H9 (cell line): Measurements from ENCODE around the gene UBAC2. TPM values are rescaled to one million over a fixed set of nuclear protein-coding genes. Genes with fewer than 3 reads are reported as not detected.

Experiments used
- DNase-seq: peaks from one replicate; pipeline ENCODE4 v3.0.0-alpha.2; 2017
- H2AFZ ChIP-seq: one replicate; pipeline ENCODE4 v1.6.1; 2013; ENCODE audit warnings: mild to moderate bottlenecking, low read length, control low read depth, moderate library complexity
- H2AK5ac ChIP-seq: 2 replicates; pipeline ENCODE4 v1.6.1; 2013; ENCODE audit warnings: low read length, control low read depth, mixed read lengths; ENCODE audit not compliant: insufficient read length
- H2BK120ac ChIP-seq: one replicate; pipeline ENCODE4 v1.6.1; 2013; ENCODE audit warnings: low read depth, mild to moderate bottlenecking, low read length, control low read depth, inconsistent platforms; ENCODE audit not compliant: poor library complexity, severe bottlenecking
- H2BK12ac ChIP-seq: 2 replicates; pipeline ENCODE4 v1.6.1; 2013; ENCODE audit warnings: low read length, control low read depth, mixed read lengths, low read depth; ENCODE audit not compliant: insufficient read length
- H2BK15ac ChIP-seq: 2 replicates; pipeline ENCODE4 v1.6.1; 2013; ENCODE audit warnings: low read depth, low read length, control low read depth
- H2BK20ac ChIP-seq: one replicate; pipeline ENCODE4 v1.6.1; 2013; ENCODE audit warnings: low read depth, mild to moderate bottlenecking, low read length, control low read depth, inconsistent platforms; ENCODE audit not compliant: poor library complexity, severe bottlenecking
- H2BK5ac ChIP-seq: 2 replicates; pipeline ENCODE4 v1.6.1; 2013; ENCODE audit warnings: low read length, control low read depth, mixed read lengths; ENCODE audit not compliant: insufficient read length
- H3K14ac ChIP-seq: 2 replicates; pipeline ENCODE4 v1.6.1; 2013; ENCODE audit warnings: low read length, control low read depth; ENCODE audit not compliant: insufficient read depth
- H3K18ac ChIP-seq: 2 replicates; pipeline ENCODE4 v1.6.1; 2013; ENCODE audit warnings: low read depth, mild to moderate bottlenecking, mixed read lengths, low read length, control low read depth; ENCODE audit not compliant: insufficient read length
- H3K23ac ChIP-seq: 2 replicates; pipeline ENCODE4 v1.6.1; 2013; ENCODE audit warnings: low read length, control low read depth, mixed read lengths, low read depth; ENCODE audit not compliant: insufficient read length
- H3K23me2 ChIP-seq: 2 replicates; pipeline ENCODE4 v1.6.1; 2013; ENCODE audit warnings: low read depth, mild to moderate bottlenecking, mixed read lengths, low read length, control low read depth; ENCODE audit not compliant: insufficient read length, poor library complexity, severe bottlenecking
- H3K27ac ChIP-seq: 2 replicates; pipeline ENCODE4 v1.5.1; 2013; ENCODE audit warnings: low read length, control low read depth, mixed read lengths, low read depth; ENCODE audit not compliant: insufficient read length
- H3K27me3 ChIP-seq: 2 replicates; pipeline ENCODE4 v1.6.1; 2013; ENCODE audit warnings: low read length, control low read depth, inconsistent platforms; ENCODE audit not compliant: insufficient read depth
- H3K4ac ChIP-seq: 2 replicates; pipeline ENCODE4 v1.6.1; 2013; ENCODE audit warnings: low read depth, mild to moderate bottlenecking, control low read depth, inconsistent platforms, low read length, moderate library complexity
- H3K4me1 ChIP-seq: 2 replicates; pipeline ENCODE4 v1.6.1; 2013; ENCODE audit warnings: low read length, control low read depth, inconsistent platforms; ENCODE audit not compliant: insufficient read depth
- H3K4me2 ChIP-seq: 2 replicates; pipeline ENCODE4 v1.6.1; 2013; ENCODE audit warnings: low read length, control low read depth, mixed read lengths; ENCODE audit not compliant: insufficient read length, insufficient read depth
- H3K56ac ChIP-seq: 2 replicates; pipeline ENCODE4 v1.6.1; 2013; ENCODE audit warnings: low read depth, mild to moderate bottlenecking, mixed read lengths, low read length, control low read depth; ENCODE audit not compliant: insufficient read length
- H3K79me1 ChIP-seq: 2 replicates; pipeline ENCODE4 v1.6.1; 2013; ENCODE audit warnings: low read depth, mild to moderate bottlenecking, moderate library complexity, low read length, control low read depth, inconsistent platforms; ENCODE audit not compliant: insufficient read depth, poor library complexity, severe bottlenecking
- H3K79me2 ChIP-seq: 2 replicates; pipeline ENCODE4 v1.6.1; 2013; ENCODE audit warnings: low read length, control low read depth, inconsistent platforms; ENCODE audit not compliant: insufficient read depth
- H3K9ac ChIP-seq: 2 replicates; pipeline ENCODE4 v1.6.1; 2013; ENCODE audit warnings: low read length, control low read depth, mixed read lengths; ENCODE audit not compliant: insufficient read length; ENCODE audit errors: extremely low read depth
- H3K9me3 ChIP-seq: one replicate; pipeline ENCODE4 v1.6.1; 2013; ENCODE audit warnings: low read depth, low read length, inconsistent platforms; ENCODE audit not compliant: control insufficient read depth
- H3T11ph ChIP-seq: one replicate; pipeline ENCODE4 v1.6.1; 2013; ENCODE audit warnings: mild to moderate bottlenecking, low read length, control low read depth, inconsistent platforms
- H4K20me1 ChIP-seq: one replicate; pipeline ENCODE4 v1.6.1; 2013; ENCODE audit not compliant: control insufficient read depth, insufficient read length, insufficient read depth
- H4K5ac ChIP-seq: 2 replicates; pipeline ENCODE4 v1.6.1; 2013; ENCODE audit warnings: low read depth, mild to moderate bottlenecking, mixed read lengths, low read length, control low read depth; ENCODE audit not compliant: insufficient read length
- H4K8ac ChIP-seq: replicated peaks from 2 replicates; pipeline ENCODE4 v1.6.1; 2013; ENCODE audit warnings: low read length, control low read depth, mixed read lengths, low read depth; ENCODE audit not compliant: insufficient read length
- H4K91ac ChIP-seq: 2 replicates; pipeline ENCODE4 v1.6.1; 2013; ENCODE audit warnings: low read depth, mild to moderate bottlenecking, moderate library complexity, mixed read lengths, low read length, control low read depth; ENCODE audit not compliant: insufficient read length
- H3K27ac Mint-ChIP-seq, 3 experiments: 2 replicates in 2 of 3; 3 replicates in 1 of 3; pipeline ENCODE4 v1.8.0; 2020 to 2021; ENCODE audit warnings: mixed read lengths in 3 of 3, mild to moderate bottlenecking in 1 of 3, moderate library complexity in 1 of 3
- H3K27me3 Mint-ChIP-seq: 2 replicates; pipeline ENCODE4 v1.8.0; 2021; ENCODE audit warnings: low read depth, mild to moderate bottlenecking, moderate library complexity, mixed read lengths
- H3K36me3 Mint-ChIP-seq, 3 experiments: 2 replicates in 2 of 3; 3 replicates in 1 of 3; pipeline ENCODE4 v1.8.0; 2020 to 2021; ENCODE audit warnings: low read depth in 3 of 3, mixed read lengths in 3 of 3; ENCODE audit not compliant: insufficient read depth in 1 of 3
- H3K4me1 Mint-ChIP-seq, 2 experiments: 2 replicates each; pipeline ENCODE4 v1.8.0; 2020; ENCODE audit warnings: mixed read lengths in 2 of 2
- H3K4me3 Mint-ChIP-seq, 2 experiments: 2 replicates in 1 of 2; 3 replicates in 1 of 2; pipeline ENCODE4 v1.8.0; 2020 to 2021; ENCODE audit warnings: mild to moderate bottlenecking in 2 of 2, mixed read lengths in 2 of 2, moderate library complexity in 1 of 2
- H3K9me3 Mint-ChIP-seq, 2 experiments: 2 replicates in 1 of 2; 3 replicates in 1 of 2; pipeline ENCODE4 v1.8.0; 2020; ENCODE audit warnings: mild to moderate bottlenecking in 2 of 2, mixed read lengths in 2 of 2, moderate library complexity in 1 of 2
- whole genome bisulfite sequencing: extraction: QIAGEN DNeasy Blood & Tissue Kit; methylation state at CpG from one replicate; pipeline ENCODE4 v1.1.7; 2013; ENCODE audit warnings: missing lambda C conversion rate, low lambda C conversion rate, mixed read lengths; ENCODE audit not compliant: insufficient read length; ENCODE audit errors: extremely low coverage; 5-methylcytosine and 5-hydroxymethylcytosine counted together
- total RNA-seq: library from RNA; stranded (reverse); gene quantifications from 2 replicates; pipeline ENCODE4 v1.2.1, GENCODE V29; 2021
- TF ChIP-seq, protein P1 (sequence below): fragments of 200-600 bp; sonication (generic); conservative IDR thresholded peaks from 3 replicates; pipeline ENCODE4 v1.8.0; 2021; ENCODE audit warnings: antibody characterized with exemption, mild to moderate bottlenecking

The UBAC2 gene
- total RNA-seq, 1 experiment from 2014 or later, result 52.3 TPM

DNA sequence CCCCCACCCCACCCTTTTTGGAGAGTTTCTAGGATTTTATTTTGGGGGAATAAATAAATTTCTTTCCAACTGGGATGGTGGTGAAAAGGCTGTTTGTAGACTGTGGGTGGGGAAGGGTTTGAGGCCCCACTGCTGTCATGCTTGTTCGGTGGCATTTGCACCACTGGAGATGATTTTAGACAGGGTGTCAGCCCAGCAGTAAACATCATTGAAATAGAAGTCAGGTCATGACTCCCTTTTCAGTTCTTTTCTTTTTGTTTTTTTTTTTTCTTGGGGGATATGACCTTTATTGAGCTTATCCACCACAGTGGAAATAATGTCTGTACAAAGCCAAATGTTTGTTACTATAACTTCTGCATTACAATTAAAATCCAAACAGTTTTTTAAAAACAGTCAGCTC is 14.1 kb downstream of the UBAC2 start:
- no peak overlapping the region for H3K9ac ChIP-seq
- H2BK15ac ChIP-seq, result no peak overlapping the region
- peaks cover 13% of the 10 kb centered on the region; the same call in 1 of the 2 replicates for H3K79me2 ChIP-seq
- no peaks in the 10 kb centered on the region for H3K9me3 ChIP-seq
- no peak overlapping the region for H2BK5ac ChIP-seq
- TF ChIP-seq, protein P1, sequence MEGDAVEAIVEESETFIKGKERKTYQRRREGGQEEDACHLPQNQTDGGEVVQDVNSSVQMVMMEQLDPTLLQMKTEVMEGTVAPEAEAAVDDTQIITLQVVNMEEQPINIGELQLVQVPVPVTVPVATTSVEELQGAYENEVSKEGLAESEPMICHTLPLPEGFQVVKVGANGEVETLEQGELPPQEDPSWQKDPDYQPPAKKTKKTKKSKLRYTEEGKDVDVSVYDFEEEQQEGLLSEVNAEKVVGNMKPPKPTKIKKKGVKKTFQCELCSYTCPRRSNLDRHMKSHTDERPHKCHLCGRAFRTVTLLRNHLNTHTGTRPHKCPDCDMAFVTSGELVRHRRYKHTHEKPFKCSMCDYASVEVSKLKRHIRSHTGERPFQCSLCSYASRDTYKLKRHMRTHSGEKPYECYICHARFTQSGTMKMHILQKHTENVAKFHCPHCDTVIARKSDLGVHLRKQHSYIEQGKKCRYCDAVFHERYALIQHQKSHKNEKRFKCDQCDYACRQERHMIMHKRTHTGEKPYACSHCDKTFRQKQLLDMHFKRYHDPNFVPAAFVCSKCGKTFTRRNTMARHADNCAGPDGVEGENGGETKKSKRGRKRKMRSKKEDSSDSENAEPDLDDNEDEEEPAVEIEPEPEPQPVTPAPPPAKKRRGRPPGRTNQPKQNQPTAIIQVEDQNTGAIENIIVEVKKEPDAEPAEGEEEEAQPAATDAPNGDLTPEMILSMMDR, result no peak
- H3K27me3 ChIP-seq, result no peaks in the 10 kb centered on the region
- H2BK20ac ChIP-seq, result no peak overlapping the region
- H2AK5ac ChIP-seq, result no peak overlapping the region
- H3K9me3 Mint-ChIP-seq, result no peaks in the 10 kb centered on the region
- H3K27me3 Mint-ChIP-seq, result no peaks in the 10 kb centered on the region
- H3K18ac ChIP-seq, result no peak overlapping the region
- no peak overlapping the region for H3K56ac ChIP-seq
- no peak overlapping the region for H4K5ac ChIP-seq
- H2AFZ ChIP-seq, result no peak overlapping the region
- H3K23me2 ChIP-seq, result no peaks in the 10 kb centered on the region
- peak overlapping the region in 1 of 3 experiments; percentile 77; a peak in 3 of 7 replicates for H3K27ac Mint-ChIP-seq
- H4K8ac ChIP-seq, result no peak overlapping the region
- no peak overlapping the region for H3K4ac ChIP-seq
- no peak overlapping the region for H3K4me3 Mint-ChIP-seq
- H3K23ac ChIP-seq, result no peak overlapping the region
- H3K27ac ChIP-seq, result no peak overlapping the region
- H2BK12ac ChIP-seq, result no peak overlapping the region
- H4K20me1 ChIP-seq, result no peaks in the 10 kb centered on the region
- H3K14ac ChIP-seq, result no peak overlapping the region
- H3K4me1 Mint-ChIP-seq, result peaks cover 36 to 42% of the 10 kb centered on the region in 2 experiments
- H3K4me1 ChIP-seq, result peaks cover 5% of the 10 kb centered on the region; the same call in 1 of the 2 replicates
- H3K4me2 ChIP-seq, result no peak overlapping the region
- H3T11ph ChIP-seq, result no peak overlapping the region
- WGBS, result no CpG with 5 or more reads among the region's 1 CpG
- no peaks in the 10 kb centered on the region for H3K79me1 ChIP-seq
- no peak overlapping the region for H4K91ac ChIP-seq
- H3K36me3 Mint-ChIP-seq, result peaks cover 0 to 7% (median 2%) of the 10 kb centered on the region in 3 experiments; a peak in 5 of 7 replicates
- H2BK120ac ChIP-seq, result no peak overlapping the region
- DNase-seq, result no peak
